H1 (cell line): ENCODE measurements around the gene OLFM2. TPM values are rescaled to one million over a fixed set of nuclear protein-coding genes. Genes with fewer than 3 reads are reported as not detected.
"Not testable (repeated sequence)": the region's sequence is repeated elsewhere in the genome, so short reads cannot be mapped to it uniquely, and the experiment has no call there.

Experiments used
- CTCF ChIA-PET: fragments of 300-600 bp; sonication (Branson Sonifier 250); formaldehyde crosslinking; loops from one replicate; lab custom pipeline; 2021; ENCODE audit not compliant: partially characterized antibody; lab: Charles Lee
- POLR2A ChIA-PET: fragments of 300-600 bp; sonication (Branson Sonifier 250); formaldehyde crosslinking; loops from one replicate; lab custom pipeline; 2021; ENCODE audit warnings: inconsistent platforms; ENCODE audit not compliant: partially characterized antibody; lab: Charles Lee
- DNase-seq, 2 experiments: peaks; one replicate each; pipeline versions ENCODE4 v3.0.0 to v3.0.0-alpha.2; 2010 to 2022; ENCODE audit warnings: low spot score in 2 of 2, low read depth in 1 of 2, mixed read lengths in 1 of 2
- FAIRE-seq: peaks from 2 replicates; lab custom pipeline; 2011; peaks lifted over from hg19 to GRCh38; lab: Jason Lieb, UNC
- H2AFZ ChIP-seq: 2 replicates; pipeline ENCODE4 v1.8.1; 2012; ENCODE audit warnings: low read length, inconsistent platforms
- H2AK5ac ChIP-seq: 2 replicates; pipeline ENCODE4 v1.6.1; 2013; ENCODE audit warnings: low read depth, low read length
- H2BK120ac ChIP-seq: replicated peaks from 2 replicates; pipeline ENCODE3; 2013; ENCODE audit warnings: low read depth, low read length, inconsistent platforms
- H2BK12ac ChIP-seq: 2 replicates; pipeline ENCODE4 v1.6.1; 2013; ENCODE audit warnings: low read depth, low read length
- H2BK15ac ChIP-seq: 2 replicates; pipeline ENCODE4 v1.6.1; 2013; ENCODE audit warnings: low read length
- H2BK20ac ChIP-seq: 2 replicates; pipeline ENCODE4 v1.6.1; 2013; ENCODE audit warnings: low read length
- H2BK5ac ChIP-seq: 2 replicates; pipeline ENCODE4 v1.6.1; 2013; ENCODE audit warnings: low read depth, low read length
- H3K14ac ChIP-seq: 2 replicates; pipeline ENCODE4 v1.6.1; 2013; ENCODE audit warnings: inconsistent platforms; ENCODE audit not compliant: insufficient read length
- H3K18ac ChIP-seq: 2 replicates; pipeline ENCODE4 v1.6.1; 2013; ENCODE audit warnings: low read length; ENCODE audit errors: extremely low read depth
- H3K23ac ChIP-seq: 2 replicates; pipeline ENCODE4 v1.6.1; 2013; ENCODE audit warnings: inconsistent platforms; ENCODE audit not compliant: insufficient read length
- H3K23me2 ChIP-seq: 2 replicates; pipeline ENCODE4 v1.6.1; 2013; ENCODE audit warnings: low read depth, low read length
- H3K27ac ChIP-seq: 2 replicates; pipeline ENCODE4 v1.6.1; 2011; ENCODE audit warnings: low read depth, low read length, inconsistent platforms
- H3K27me3 ChIP-seq, 4 experiments: replicated peaks in 1 of 4; 1 replicate in 1 of 4; 2 replicates in 3 of 4; pipeline versions ENCODE4 v1.6.1 to v1.8.1; 2011 to 2013; ENCODE audit warnings: low read length in 3 of 4, mild to moderate bottlenecking in 3 of 4, inconsistent platforms in 2 of 4, mixed read lengths in 2 of 4, moderate library complexity in 1 of 4; ENCODE audit not compliant: control insufficient read depth in 3 of 4, insufficient read depth in 3 of 4; ENCODE audit errors: extremely low read depth in 1 of 4
- H3K36me3 ChIP-seq, 4 experiments: 2 replicates each; pipeline versions ENCODE4 v1.6.1 to v1.8.1; 2011 to 2013; ENCODE audit warnings: mild to moderate bottlenecking in 4 of 4, low read length in 3 of 4, moderate library complexity in 2 of 4, control low read depth in 1 of 4, inconsistent platforms in 1 of 4; ENCODE audit not compliant: insufficient read depth in 4 of 4, control insufficient read depth in 2 of 4
- H3K4ac ChIP-seq: replicated peaks from 2 replicates; pipeline ENCODE3; 2013; ENCODE audit warnings: low read length, low read depth, mixed read lengths, inconsistent platforms; ENCODE audit not compliant: insufficient read length
- H3K4me1 ChIP-seq, 4 experiments: replicated peaks in 1 of 4; 1 replicate in 1 of 4; 2 replicates in 3 of 4; pipeline versions ENCODE4 v1.6.1 to v1.8.1; 2011 to 2013; ENCODE audit warnings: low read length in 3 of 4, inconsistent platforms in 2 of 4, mixed read lengths in 1 of 4; ENCODE audit not compliant: insufficient read depth in 4 of 4, control insufficient read depth in 3 of 4
- H3K4me2 ChIP-seq, 2 experiments: 2 replicates each; pipeline versions ENCODE4 v1.6.1 to v1.8.1; 2011 to 2013; ENCODE audit warnings: low read depth in 2 of 2, low read length in 2 of 2, control low read depth in 1 of 2, inconsistent platforms in 1 of 2, mild to moderate bottlenecking in 1 of 2; ENCODE audit not compliant: insufficient read depth in 1 of 2
- H3K4me3 ChIP-seq, 4 experiments: fragments of 200-600, 300-600 bp in 1 of 4; sonication (generic), shearing (Covaris generic), sonication (Bioruptor Twin) in 1 of 4; 2 replicates each; pipeline versions ENCODE4 v1.5.1 to v1.8.1; 2011 to 2016; ENCODE audit warnings: low read length in 4 of 4, low read depth in 3 of 4, control low read depth in 2 of 4, inconsistent platforms in 2 of 4, mild to moderate bottlenecking in 2 of 4, mixed read lengths in 1 of 4, moderate library complexity in 1 of 4; ENCODE audit not compliant: insufficient read depth in 2 of 4; ENCODE audit errors: extremely low read depth in 1 of 4
- H3K56ac ChIP-seq: replicated peaks from 2 replicates; pipeline ENCODE3; 2013; ENCODE audit warnings: low read depth, mild to moderate bottlenecking, mixed read lengths, low read length, inconsistent platforms; ENCODE audit not compliant: insufficient read length
- H3K79me1 ChIP-seq: 2 replicates; pipeline ENCODE4 v1.6.1; 2013; ENCODE audit warnings: low read depth, low read length, control low read depth
- H3K79me2 ChIP-seq, 2 experiments: 2 replicates each; pipeline versions ENCODE4 v1.6.1 to v1.8.1; 2012 to 2013; ENCODE audit warnings: low read length in 2 of 2, mild to moderate bottlenecking in 2 of 2, inconsistent platforms in 1 of 2; ENCODE audit not compliant: insufficient read depth in 2 of 2, control insufficient read depth in 1 of 2
- H3K9ac ChIP-seq, 4 experiments: replicated peaks in 1 of 4; 1 replicate in 1 of 4; 2 replicates in 3 of 4; pipeline versions ENCODE4 v1.6.1 to v1.8.1; 2011 to 2013; ENCODE audit warnings: low read depth in 3 of 4, low read length in 3 of 4, control low read depth in 2 of 4, mild to moderate bottlenecking in 2 of 4, moderate library complexity in 2 of 4, inconsistent platforms in 1 of 4; ENCODE audit errors: extremely low read depth in 1 of 4
- H3K9me3 ChIP-seq, 2 experiments: 2 replicates each; pipeline versions ENCODE4 v1.6.1 to v1.8.1; 2012 to 2013; ENCODE audit warnings: mild to moderate bottlenecking in 2 of 2, moderate library complexity in 2 of 2, control low read depth in 1 of 2, inconsistent platforms in 1 of 2, low read depth in 1 of 2, low read length in 1 of 2, mixed read lengths in 1 of 2; ENCODE audit not compliant: insufficient read depth in 2 of 2
- H4K20me1 ChIP-seq, 2 experiments: replicated peaks in 1 of 2; 2 replicates each; pipeline versions ENCODE3 to v1.8.1; 2011 to 2013; ENCODE audit warnings: inconsistent platforms in 2 of 2, low read length in 2 of 2, mild to moderate bottlenecking in 1 of 2; ENCODE audit not compliant: insufficient read depth in 2 of 2, control insufficient read depth in 1 of 2
- H4K5ac ChIP-seq: 2 replicates; pipeline ENCODE4 v1.6.1; 2013; ENCODE audit warnings: low read length, low read depth, mixed read lengths, inconsistent platforms; ENCODE audit not compliant: insufficient read length
- H4K8ac ChIP-seq: 2 replicates; pipeline ENCODE4 v1.8.0; 2013; ENCODE audit warnings: mild to moderate bottlenecking, moderate library complexity, low read length, inconsistent platforms; ENCODE audit not compliant: insufficient read depth; ENCODE audit errors: extremely low read depth
- H4K91ac ChIP-seq: replicated peaks from 2 replicates; pipeline ENCODE3; 2013; ENCODE audit warnings: low read length, mixed read lengths, inconsistent platforms; ENCODE audit not compliant: insufficient read length
- ATF2 ChIP-seq: IDR thresholded peaks from 2 replicates; pipeline ENCODE4 v1.6.1; 2012; ENCODE audit warnings: low read length, inconsistent platforms
- BCL11A ChIP-seq, 2 experiments: IDR thresholded peaks; one replicate each; pipeline ENCODE4 v1.6.1; 2011; ENCODE audit warnings: low read depth in 2 of 2, low read length in 2 of 2, mild to moderate bottlenecking in 2 of 2
- CHD1 ChIP-seq: IDR thresholded peaks from 2 replicates; pipeline ENCODE4 v1.6.1; 2012; ENCODE audit warnings: low read depth, low read length, improper control_type of control experiment
- CHD2 ChIP-seq: IDR thresholded peaks from 2 replicates; pipeline ENCODE4 v1.6.1; 2012; ENCODE audit warnings: low read length, improper control_type of control experiment
- GABPA ChIP-seq: IDR thresholded peaks from 2 replicates; pipeline ENCODE4 v1.6.1; 2011; ENCODE audit warnings: mild to moderate bottlenecking, low read length, moderate library complexity, borderline replicate concordance; ENCODE audit not compliant: insufficient read depth
- NRF1 ChIP-seq: IDR thresholded peaks from 2 replicates; pipeline ENCODE4 v1.6.1; 2011; ENCODE audit warnings: mild to moderate bottlenecking, low read depth, low read length, improper control_type of control experiment
- SUZ12 ChIP-seq: fragments of 200-600 bp; sonication (generic); IDR thresholded peaks from 2 replicates; pipeline ENCODE4 v1.6.1; 2012; ENCODE audit warnings: mild to moderate bottlenecking, inconsistent platforms, low read length, moderate library complexity, mixed read lengths
- WGBS, 2 experiments: shearing (Covaris generic) in 1 of 2; methylation state at CpG; one replicate each; pipeline versions ENCODE4 v1.1.6 to v1.1.7; 2013 to 2015; ENCODE audit warnings: low lambda C conversion rate in 2 of 2, mixed read lengths in 2 of 2, inconsistent platforms in 1 of 2, low coverage in 1 of 2, missing lambda C conversion rate in 1 of 2; ENCODE audit not compliant: insufficient replicate concordance in 2 of 2, insufficient coverage in 1 of 2, insufficient read length in 1 of 2; ENCODE audit errors: extremely low coverage in 1 of 2, missing lambda C conversion rate in 1 of 2; 5-methylcytosine and 5-hydroxymethylcytosine counted together
- polyA plus RNA-seq, 7 experiments: library from polyadenylated mRNA; depleted of rRNA in 3 of 7; stranded (reverse) in 5 of 7; unstranded in 2 of 7; fragments of >200 nt in 5 of 7; fragments of 200-250 nt in 2 of 7; gene quantifications; 1 replicate in 5 of 7; 2 replicates in 1 of 7; 4 replicates in 1 of 7; pipeline versions ENCODE4 v1.2.1 to v1.2.3, GENCODE V29; 2011 to 2013; ENCODE audit warnings: missing spikeins in 2 of 7, mixed read lengths in 2 of 7
- total RNA-seq: library from RNA; stranded (reverse); fragmentation: NEBNext Ultra II Directional; extraction: Animal tissue kit (Norgen Biotek cat#: 25700); gene quantifications from 2 replicates; pipeline ENCODE4 v1.2.1, GENCODE V29; 2021

OLFM2 gene
- total and polyA plus RNA-seq, 2 of the 8 experiments (the other 6 are each of a cell fraction or from before 2014, with no cell fraction given): 68.2 to 151 TPM

GRCh38 chr19:9823816-9824215, 112.5 kb downstream of the OLFM2 start (continued):
- TF ChIP-seq NRF1 (no peak), SUZ12 (no peak), CHD2 (no peak), CHD1 (no peak), BCL11A (IDR thresholded peaks at IDR 0.05; ENCODE audit: low read depth in 2 of 2, low read length in 2 of 2) (no peak), GABPA (no peak), ATF2 (no peak)

GRCh38 chr19:9820034-9820433, 116.3 kb downstream of the OLFM2 start:
- H3K4me3 ChIP-seq: peak overlapping the region; percentile 18 to 47 (median 30); a peak in 5 of 8 replicates
- H3K14ac ChIP-seq, H2AFZ ChIP-seq, H4K8ac ChIP-seq, H3K79me1 ChIP-seq, H3K9me3 ChIP-seq, H4K5ac ChIP-seq, FAIRE-seq, H2AK5ac ChIP-seq, H2BK5ac ChIP-seq, H3K56ac ChIP-seq, H3K9ac ChIP-seq, H3K4me1 ChIP-seq, H3K36me3 ChIP-seq, H2BK15ac ChIP-seq, H3K4ac ChIP-seq, H3K27me3 ChIP-seq, H3K27ac ChIP-seq, H2BK120ac ChIP-seq, H4K91ac ChIP-seq, DNase-seq, H3K23me2 ChIP-seq, H3K23ac ChIP-seq, H2BK20ac ChIP-seq, H4K20me1 ChIP-seq, CTCF ChIA-PET: not testable (repeated sequence)
- H3K79me2 ChIP-seq: peaks cover 0 to 29% of the 10 kb centered on the region in 2 experiments; a peak in 2 of 4 replicates
- H2BK12ac ChIP-seq: peak overlapping the region; percentile 50; the same call in 1 of the 2 replicates
- peak overlapping the region; percentile 57 to 58 for H3K4me2 ChIP-seq
- POLR2A ChIA-PET: interaction anchor here (2.1 kb wide), 1 partner anchor 13 kb away, joined by 11 read pairs; no protein-coding TSS in a partner anchor
- H3K18ac ChIP-seq: peak overlapping the region; percentile 24; the same call in 1 of the 2 replicates
- WGBS, 2 experiments: 93% methylated on average over 8 of the region's 8 CpGs; no CpG with 5 or more reads in 1 of the 2 experiments
